ENCODE measurements around the gene KRT4. TPM values are rescaled to one million over a fixed set of nuclear protein-coding genes. Genes with fewer than 3 reads are reported as not detected.

Gene KRT4
- total and polyA plus RNA-seq, 2 donors (not counting 3 experiments of a cell fraction or from before 2014, with no cell fraction given) = not detected

DNA sequence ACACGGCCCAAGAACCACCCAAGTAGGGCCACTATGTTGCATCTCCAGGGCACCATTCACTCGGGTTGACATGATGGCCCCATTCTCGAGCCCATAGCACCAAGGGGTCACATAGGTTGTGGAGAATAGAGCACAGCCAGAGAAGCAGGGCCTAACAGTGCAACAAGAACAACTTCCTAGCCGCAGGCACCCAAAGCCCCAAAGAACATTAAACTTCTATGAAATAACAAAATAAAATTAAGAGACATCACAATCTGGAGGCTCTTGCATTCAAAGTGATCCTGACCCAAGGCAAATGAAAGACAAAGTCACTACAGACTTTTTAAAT is 1.9 kb downstream of the KRT4 start:
- no peaks in the 10 kb centered on the region for H3K79me2 ChIP-seq (ENCODE audit: control insufficient read depth, insufficient read depth, low read length)
- no peaks in the 10 kb centered on the region for H3K27me3 ChIP-seq (ENCODE audit: control insufficient read depth in 2 of 2, insufficient read depth in 2 of 2, low read length in 2 of 2)
- TF ChIP-seq GATA2 (IDR thresholded peaks at IDR 0.05; ENCODE audit: insufficient read depth, insufficient read length, low read depth, low read length) (no peak), FOS (IDR thresholded peaks at IDR 0.05; ENCODE audit: borderline replicate concordance, insufficient read depth, low read length) (no peak), JUN (IDR thresholded peaks at IDR 0.05; ENCODE audit: borderline replicate concordance, insufficient read depth, insufficient read length, low read depth) (no peak), POLR2A (IDR thresholded peaks at IDR 0.05; ENCODE audit: low read depth, low read length) (no peak), POLR2AphosphoS5 (IDR thresholded peaks at IDR 0.05; ENCODE audit: insufficient read depth, low read depth, low read length) (no peak), EZH2 (IDR thresholded peaks at IDR 0.05; ENCODE audit: borderline replicate concordance, low read depth, low read length, severe bottlenecking) (no peak), MYC (IDR thresholded peaks at IDR 0.05; ENCODE audit: low read depth, low read length) (no peak)
- TF ChIP-seq, protein P1, sequence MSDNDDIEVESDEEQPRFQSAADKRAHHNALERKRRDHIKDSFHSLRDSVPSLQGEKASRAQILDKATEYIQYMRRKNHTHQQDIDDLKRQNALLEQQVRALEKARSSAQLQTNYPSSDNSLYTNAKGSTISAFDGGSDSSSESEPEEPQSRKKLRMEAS (IDR thresholded peaks at IDR 0.05; ENCODE audit: insufficient read depth, insufficient read length) = no peak
- TF ChIP-seq, protein P2, sequence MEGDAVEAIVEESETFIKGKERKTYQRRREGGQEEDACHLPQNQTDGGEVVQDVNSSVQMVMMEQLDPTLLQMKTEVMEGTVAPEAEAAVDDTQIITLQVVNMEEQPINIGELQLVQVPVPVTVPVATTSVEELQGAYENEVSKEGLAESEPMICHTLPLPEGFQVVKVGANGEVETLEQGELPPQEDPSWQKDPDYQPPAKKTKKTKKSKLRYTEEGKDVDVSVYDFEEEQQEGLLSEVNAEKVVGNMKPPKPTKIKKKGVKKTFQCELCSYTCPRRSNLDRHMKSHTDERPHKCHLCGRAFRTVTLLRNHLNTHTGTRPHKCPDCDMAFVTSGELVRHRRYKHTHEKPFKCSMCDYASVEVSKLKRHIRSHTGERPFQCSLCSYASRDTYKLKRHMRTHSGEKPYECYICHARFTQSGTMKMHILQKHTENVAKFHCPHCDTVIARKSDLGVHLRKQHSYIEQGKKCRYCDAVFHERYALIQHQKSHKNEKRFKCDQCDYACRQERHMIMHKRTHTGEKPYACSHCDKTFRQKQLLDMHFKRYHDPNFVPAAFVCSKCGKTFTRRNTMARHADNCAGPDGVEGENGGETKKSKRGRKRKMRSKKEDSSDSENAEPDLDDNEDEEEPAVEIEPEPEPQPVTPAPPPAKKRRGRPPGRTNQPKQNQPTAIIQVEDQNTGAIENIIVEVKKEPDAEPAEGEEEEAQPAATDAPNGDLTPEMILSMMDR (IDR thresholded peaks at IDR 0.05; ENCODE audit: extremely low read depth in 1 of 2, insufficient read depth in 1 of 2, low read depth in 1 of 2, low read length in 2 of 2) = no peak
- H3K36me3 ChIP-seq (ENCODE audit: control insufficient read depth in 2 of 2, extremely low read depth in 1 of 2, insufficient read depth in 2 of 2, low read length in 2 of 2) = no peaks in the 10 kb centered on the region
- DNase-seq (ENCODE audit: low read depth, low spot score) (no peak), FAIRE-seq (no peak)
- H3K9me3 ChIP-seq (replicated peaks; ENCODE audit: control insufficient read depth, insufficient read depth, low read length) = no peaks in the 10 kb centered on the region
- H2AFZ ChIP-seq (ENCODE audit: low read depth, low read length) = no peak overlapping the region
- no peaks in the 10 kb centered on the region for H3K4me1 ChIP-seq (ENCODE audit: control insufficient read depth, extremely low read depth, insufficient read depth, low read length)
- intact Hi-C loops (cut with micrococcal nuclease) = no loop called here
- ChIA-PET POLR2A (no interaction called here), CTCF (no interaction called here)
- dilution Hi-C loops (cut with MboI; ENCODE audit: extremely low pct_ligation_motif_present, low sequenced_read_pairs) = no loop called here
- no peak overlapping the region for H3K9ac ChIP-seq (replicated peaks; ENCODE audit: extremely low read depth, insufficient read depth, low read length)
- BruUV-seq (replicated peaks) = no TSS peak
- no peaks in the 10 kb centered on the region for H4K20me1 ChIP-seq (replicated peaks; ENCODE audit: control insufficient read depth, extremely low read depth, insufficient read depth, low read length)
- no peak overlapping the region for H3K27ac ChIP-seq (ENCODE audit: insufficient read depth, low read depth, low read length)
- no peak overlapping the region for H3K4me2 ChIP-seq (ENCODE audit: insufficient read depth, low read length)
- H3K9me1 ChIP-seq (replicated peaks; ENCODE audit: control insufficient read depth, extremely low read depth, insufficient read depth, low read length) = no peaks in the 10 kb centered on the region
- no peak overlapping the region for H3K4me3 ChIP-seq (replicated peaks in 1 of 3; ENCODE audit: insufficient read depth in 1 of 3, low read depth in 1 of 3, low read length in 3 of 3)
